ENCODE measurements around the gene XPNPEP2. TPM values are rescaled to one million over a fixed set of nuclear protein-coding genes. Genes with fewer than 3 reads are reported as not detected.
A peak's percentile ranks its signal among the peaks of the same experiment; 100 is the strongest.

XPNPEP2 gene
- total RNA-seq, 1 experiment from 2014 or later = not detected

GRCh38 chrX:129759576-129760061, 20.8 kb downstream of the XPNPEP2 start:
- no peak overlapping the region for H3K27ac ChIP-seq (ENCODE audit: low read length)
- TF ChIP-seq EZH2 (IDR thresholded peaks at IDR 0.05; ENCODE audit: low read length, unreplicated experiment) (no peak), EZH2phosphoT487 (IDR thresholded peaks at IDR 0.05; ENCODE audit: borderline replicate concordance, low read length) (no peak), CTCF (conservative IDR thresholded peaks at IDR 0.05; ENCODE audit: low read depth, low read length) (no peak; the same call in 1 of the 2 replicates)
- no peaks in the 10 kb centered on the region for H3K79me2 ChIP-seq (ENCODE audit: low read length)
- H3K9me3 ChIP-seq (ENCODE audit: low read length) = no peaks in the 10 kb centered on the region
- CTCF ChIA-PET = no interaction called here
- no peaks in the 10 kb centered on the region for H3K36me3 ChIP-seq (ENCODE audit: low read depth, low read length)
- no peaks in the 10 kb centered on the region for H3K27me3 ChIP-seq (ENCODE audit: low read length)
- no peak overlapping the region for H3K4me2 ChIP-seq (ENCODE audit: low read length)
- no peak overlapping the region for H3K4me3 ChIP-seq (ENCODE audit: low read length)
- peak; percentile 55 for DNase-seq
- intact Hi-C loops (cut with micrococcal nuclease) = no loop called here
- no peaks in the 10 kb centered on the region for H3F3A ChIP-seq (ENCODE audit: low read length, unreplicated experiment)
- no TSS peak for BruUV-seq (replicated peaks)
- H3K4me1 ChIP-seq (ENCODE audit: insufficient read depth, low read length) = no peaks in the 10 kb centered on the region
- POLR2A ChIA-PET (ENCODE audit: unreplicated experiment) = no interaction called here
- no peak overlapping the region for H2AFZ ChIP-seq (ENCODE audit: low read length)
- H3K9me2 ChIP-seq (replicated peaks; ENCODE audit: low read length) = no peaks in the 10 kb centered on the region
- no peak overlapping the region for H3K9ac ChIP-seq (ENCODE audit: low read length)
- no peaks in the 10 kb centered on the region for H4K20me1 ChIP-seq (ENCODE audit: low read length)
- peak; percentile 91 for ATAC-seq

- Histone ChIP-seq H3K36me3 (ENCODE audit: low read depth, low read length) (no peaks in the 10 kb centered on the region), H3K9me2 (replicated peaks; ENCODE audit: low read length) (no peaks in the 10 kb centered on the region), H3K9ac (ENCODE audit: low read length) (no peak overlapping the region), H3K27ac (ENCODE audit: low read length) (no peak overlapping the region), H4K20me1 (ENCODE audit: low read length) (no peaks in the 10 kb centered on the region), H3K4me1 (ENCODE audit: insufficient read depth, low read length) (no peaks in the 10 kb centered on the region), H3K4me3 (ENCODE audit: low read length) (no peak overlapping the region), H3F3A (ENCODE audit: low read length, unreplicated experiment) (no peaks in the 10 kb centered on the region), H3K79me2 (ENCODE audit: low read length) (no peaks in the 10 kb centered on the region), H3K4me2 (ENCODE audit: low read length) (no peak overlapping the region), H3K9me3 (ENCODE audit: low read length) (no peaks in the 10 kb centered on the region), H2AFZ (ENCODE audit: low read length) (no peak overlapping the region), H3K27me3 (ENCODE audit: low read length) (no peaks in the 10 kb centered on the region)
- ChIA-PET POLR2A (ENCODE audit: unreplicated experiment) (no interaction called here), CTCF (no interaction called here)
- peak; percentile 16; the same call in 1 of the 2 replicates for ATAC-seq
- DNase-seq = no peak
- intact Hi-C loops (cut with micrococcal nuclease) = no loop called here
- no peak for TF ChIP-seq EZH2phosphoT487 (IDR thresholded peaks at IDR 0.05; ENCODE audit: borderline replicate concordance, low read length)
- TF ChIP-seq EZH2 (IDR thresholded peaks at IDR 0.05; ENCODE audit: low read length, unreplicated experiment) = no peak
- TF ChIP-seq CTCF (conservative IDR thresholded peaks at IDR 0.05; ENCODE audit: low read depth, low read length) = no peak
- BruUV-seq (replicated peaks) = no TSS peak
These were observed 21.4 kb downstream of the XPNPEP2 start for GRCh38 chrX:129760155-129760554.

- Histone ChIP-seq H3K4me3 (ENCODE audit: low read length) (no peak overlapping the region), H3K27ac (ENCODE audit: low read length) (no peak overlapping the region), H4K20me1 (ENCODE audit: low read length) (no peaks in the 10 kb centered on the region), H3K27me3 (ENCODE audit: low read length) (no peaks in the 10 kb centered on the region), H2AFZ (ENCODE audit: low read length) (no peak overlapping the region), H3K79me2 (ENCODE audit: low read length) (no peaks in the 10 kb centered on the region), H3K9me2 (replicated peaks; ENCODE audit: low read length) (no peaks in the 10 kb centered on the region), H3K9ac (ENCODE audit: low read length) (no peak overlapping the region), H3K4me2 (ENCODE audit: low read length) (no peak overlapping the region), H3F3A (ENCODE audit: low read length, unreplicated experiment) (no peaks in the 10 kb centered on the region), H3K36me3 (ENCODE audit: low read depth, low read length) (no peaks in the 10 kb centered on the region), H3K9me3 (ENCODE audit: low read length) (no peaks in the 10 kb centered on the region), H3K4me1 (ENCODE audit: insufficient read depth, low read length) (no peaks in the 10 kb centered on the region)
- ChIA-PET CTCF (no interaction called here), POLR2A (ENCODE audit: unreplicated experiment) (no interaction called here)
- no peak for DNase-seq
- no TSS peak for BruUV-seq (replicated peaks)
- TF ChIP-seq CTCF (conservative IDR thresholded peaks at IDR 0.05; ENCODE audit: low read depth, low read length) = no peak
- TF ChIP-seq EZH2 (IDR thresholded peaks at IDR 0.05; ENCODE audit: low read length, unreplicated experiment) = no peak
- TF ChIP-seq EZH2phosphoT487 (IDR thresholded peaks at IDR 0.05; ENCODE audit: borderline replicate concordance, low read length) = no peak
- no peak for ATAC-seq
- intact Hi-C loops (cut with micrococcal nuclease) = no loop called here
These were observed 22.2 kb downstream of the XPNPEP2 start for GRCh38 chrX:129760981-129761380.
